ENCODE results near the gene FDXR. TPM values are rescaled to one million over a fixed set of nuclear protein-coding genes. Genes with fewer than 3 reads are reported as not detected.
A peak's percentile ranks its signal among the peaks of the same experiment; 100 is the strongest.

The FDXR gene
- total RNA-seq, 1 donor from 2014 or later = 12.6 TPM

- peaks cover 76% of the 10 kb centered on the region for H3K27me3 ChIP-seq (ENCODE audit: low read depth)
- ATAC-seq = no peak
- peaks cover 11% of the 10 kb centered on the region for H3K4me1 ChIP-seq
- intact Hi-C loops (cut with DNase I) = no loop called here
- DNase-seq = no peak
- TF ChIP-seq CTCF (IDR thresholded peaks at IDR 0.05) = no peak
- no peak overlapping the region for H3K4me3 ChIP-seq
- no peaks in the 10 kb centered on the region for H3K9me3 ChIP-seq
- no peak overlapping the region for H3K27ac ChIP-seq
- no peaks in the 10 kb centered on the region for H3K36me3 ChIP-seq
Measured at GRCh38 chr17:74853669-74854068, 19.1 kb downstream of the FDXR start.

GRCh38 chr17:74853048-74853397 lies 19.8 kb downstream of the FDXR start:
- intact Hi-C loops (cut with DNase I) = no loop called here
- H3K4me3 ChIP-seq = no peak overlapping the region
- TF ChIP-seq CTCF (IDR thresholded peaks at IDR 0.05) = no peak
- no peaks in the 10 kb centered on the region for H3K36me3 ChIP-seq
- no peak overlapping the region for H3K27ac ChIP-seq
- DNase-seq (no peak), ATAC-seq (no peak)
- peaks cover 11% of the 10 kb centered on the region for H3K4me1 ChIP-seq
- peaks cover 73% of the 10 kb centered on the region for H3K27me3 ChIP-seq (ENCODE audit: low read depth)
- H3K9me3 ChIP-seq = no peaks in the 10 kb centered on the region

- H3K4me1 ChIP-seq = peaks cover 11% of the 10 kb centered on the region
- peak; percentile 82 to 88 for ATAC-seq
- H3K27ac ChIP-seq = no peak overlapping the region
- H3K9me3 ChIP-seq = no peaks in the 10 kb centered on the region
- peaks cover 68% of the 10 kb centered on the region for H3K27me3 ChIP-seq (ENCODE audit: low read depth)
- peak; percentile 62 for DNase-seq
- H3K36me3 ChIP-seq = no peaks in the 10 kb centered on the region
- intact Hi-C loops (cut with DNase I) = no loop called here
- peak overlapping the region; percentile 25 for H3K4me3 ChIP-seq
- TF ChIP-seq CTCF (IDR thresholded peaks at IDR 0.05) = no peak
Measured at GRCh38 chr17:74852237-74853047, 20.4 kb downstream of the FDXR start.

- ATAC-seq = no peak
- TF ChIP-seq CTCF (IDR thresholded peaks at IDR 0.05) = no peak
- no peak overlapping the region for H3K27ac ChIP-seq
- DNase-seq = no peak
- H3K27me3 ChIP-seq (ENCODE audit: low read depth) = peaks cover 61% of the 10 kb centered on the region
- H3K9me3 ChIP-seq = no peaks in the 10 kb centered on the region
- H3K4me1 ChIP-seq = peaks cover 11% of the 10 kb centered on the region
- intact Hi-C loops (cut with DNase I) = no loop called here
- no peaks in the 10 kb centered on the region for H3K36me3 ChIP-seq
- no peak overlapping the region for H3K4me3 ChIP-seq
Measured at GRCh38 chr17:74851612-74852236, 21.1 kb downstream of the FDXR start.

- TF ChIP-seq CTCF (IDR thresholded peaks at IDR 0.05) = no peak
- peaks cover 57% of the 10 kb centered on the region for H3K27me3 ChIP-seq (ENCODE audit: low read depth)
- no peak overlapping the region for H3K27ac ChIP-seq
- ATAC-seq (no peak), DNase-seq (no peak)
- H3K36me3 ChIP-seq = no peaks in the 10 kb centered on the region
- no peak overlapping the region for H3K4me3 ChIP-seq
- peaks cover 11% of the 10 kb centered on the region for H3K4me1 ChIP-seq
- H3K9me3 ChIP-seq = no peaks in the 10 kb centered on the region
- intact Hi-C loops (cut with DNase I) = no loop called here
Measured at GRCh38 chr17:74850914-74851313, 21.9 kb downstream of the FDXR start.
